ENCODE results near the gene ENOX1.

The ENOX1 gene

DNA sequence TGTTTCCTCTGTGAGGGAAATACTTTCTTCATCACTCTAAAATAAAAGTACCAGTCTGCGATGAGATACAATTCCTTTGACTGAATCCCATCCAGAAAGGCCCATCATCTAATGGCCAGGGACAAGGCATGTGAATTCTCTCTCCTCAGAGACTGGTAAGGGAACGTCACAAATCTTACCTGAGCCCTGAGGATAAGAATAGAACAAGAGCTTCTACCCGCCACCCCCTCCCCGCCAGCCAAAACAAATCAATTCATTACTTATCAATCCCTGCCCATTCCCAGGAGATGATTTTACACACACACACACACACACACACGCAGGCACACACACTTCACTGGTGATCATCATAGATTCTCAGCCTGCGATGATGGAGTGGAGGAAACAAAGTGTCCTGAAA, 564.7 kb downstream of the ENOX1 start:
- TF ChIP-seq, protein P1, sequence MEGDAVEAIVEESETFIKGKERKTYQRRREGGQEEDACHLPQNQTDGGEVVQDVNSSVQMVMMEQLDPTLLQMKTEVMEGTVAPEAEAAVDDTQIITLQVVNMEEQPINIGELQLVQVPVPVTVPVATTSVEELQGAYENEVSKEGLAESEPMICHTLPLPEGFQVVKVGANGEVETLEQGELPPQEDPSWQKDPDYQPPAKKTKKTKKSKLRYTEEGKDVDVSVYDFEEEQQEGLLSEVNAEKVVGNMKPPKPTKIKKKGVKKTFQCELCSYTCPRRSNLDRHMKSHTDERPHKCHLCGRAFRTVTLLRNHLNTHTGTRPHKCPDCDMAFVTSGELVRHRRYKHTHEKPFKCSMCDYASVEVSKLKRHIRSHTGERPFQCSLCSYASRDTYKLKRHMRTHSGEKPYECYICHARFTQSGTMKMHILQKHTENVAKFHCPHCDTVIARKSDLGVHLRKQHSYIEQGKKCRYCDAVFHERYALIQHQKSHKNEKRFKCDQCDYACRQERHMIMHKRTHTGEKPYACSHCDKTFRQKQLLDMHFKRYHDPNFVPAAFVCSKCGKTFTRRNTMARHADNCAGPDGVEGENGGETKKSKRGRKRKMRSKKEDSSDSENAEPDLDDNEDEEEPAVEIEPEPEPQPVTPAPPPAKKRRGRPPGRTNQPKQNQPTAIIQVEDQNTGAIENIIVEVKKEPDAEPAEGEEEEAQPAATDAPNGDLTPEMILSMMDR (IDR thresholded peaks at IDR 0.05), result no peak

DNA sequence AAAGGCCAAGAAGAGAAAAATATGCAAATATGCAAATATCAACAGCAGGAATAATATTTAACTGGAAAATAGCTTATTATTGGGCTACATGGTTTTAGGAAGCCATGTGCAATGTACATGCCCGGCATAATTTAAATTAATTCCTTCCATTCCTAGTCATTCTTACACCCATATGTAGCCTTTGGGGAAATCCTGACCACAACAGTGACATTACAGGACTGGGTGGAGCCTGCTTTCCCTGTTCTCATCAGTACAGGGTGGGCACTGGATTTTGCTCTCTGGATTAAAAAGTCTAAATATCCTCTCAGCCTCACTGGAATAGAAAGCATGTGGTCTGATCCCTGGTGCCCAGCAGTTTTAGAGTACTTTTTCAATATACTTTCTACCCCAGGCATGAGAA, 565.2 kb downstream of the ENOX1 start:
- TF ChIP-seq, protein P1 (IDR thresholded peaks at IDR 0.05), result no peak

DNA sequence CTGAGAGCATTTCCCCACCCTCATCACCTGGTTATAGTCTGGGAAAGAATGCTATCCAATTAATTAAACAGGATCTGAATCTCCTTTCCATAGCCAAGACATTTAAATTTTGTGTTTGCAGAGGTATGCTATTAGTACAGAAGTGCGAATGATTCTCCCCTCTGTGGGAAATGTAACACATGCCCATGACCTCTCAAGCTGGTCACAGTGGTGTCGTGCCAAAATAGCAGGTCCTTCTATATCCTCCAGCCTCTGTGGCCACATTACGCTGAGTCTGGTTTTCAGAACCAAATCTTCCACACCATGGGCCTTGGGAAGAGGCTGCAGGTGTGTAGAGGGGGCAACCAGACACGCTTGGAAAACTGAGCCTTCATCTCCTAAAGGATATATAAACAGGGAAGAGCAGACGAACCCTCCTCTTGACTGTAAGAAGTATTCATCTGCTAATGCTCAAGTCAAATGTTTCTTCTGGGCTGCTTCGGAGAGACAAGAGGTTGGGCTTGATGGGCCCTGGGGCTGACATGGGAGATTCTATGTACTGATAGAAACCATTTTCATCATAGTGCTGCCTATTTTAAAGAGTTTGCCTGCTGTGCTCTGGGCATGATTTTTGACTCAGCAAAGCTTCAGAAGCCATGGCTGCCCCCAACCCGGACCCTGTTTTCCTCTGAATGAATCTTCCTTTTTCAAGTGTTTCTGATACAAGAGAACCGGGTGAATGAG, 565.7 kb downstream of the ENOX1 start:
- TF ChIP-seq, protein P1 (IDR thresholded peaks at IDR 0.05), result no peak

DNA sequence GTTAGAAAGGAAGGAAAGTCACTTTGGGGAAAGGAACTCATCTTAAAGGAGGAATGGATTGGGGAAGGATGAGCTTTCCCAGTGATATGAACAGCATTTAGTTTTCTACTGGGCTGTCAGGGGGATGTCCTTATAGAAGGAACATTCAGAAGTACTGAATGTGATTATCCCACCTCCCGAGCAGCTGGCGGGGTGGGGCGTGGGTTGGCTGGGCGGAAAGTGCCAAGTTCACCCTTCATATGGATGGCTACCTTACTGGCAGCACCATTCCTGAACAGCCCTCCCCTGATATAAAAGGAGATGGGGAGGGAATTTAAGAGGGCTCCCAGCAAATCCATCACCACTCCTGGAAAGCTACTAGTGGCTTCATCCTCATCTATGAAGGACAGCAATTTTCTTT, 572.6 kb downstream of the ENOX1 start:
- TF ChIP-seq, protein P1 (IDR thresholded peaks at IDR 0.05), result no peak

DNA sequence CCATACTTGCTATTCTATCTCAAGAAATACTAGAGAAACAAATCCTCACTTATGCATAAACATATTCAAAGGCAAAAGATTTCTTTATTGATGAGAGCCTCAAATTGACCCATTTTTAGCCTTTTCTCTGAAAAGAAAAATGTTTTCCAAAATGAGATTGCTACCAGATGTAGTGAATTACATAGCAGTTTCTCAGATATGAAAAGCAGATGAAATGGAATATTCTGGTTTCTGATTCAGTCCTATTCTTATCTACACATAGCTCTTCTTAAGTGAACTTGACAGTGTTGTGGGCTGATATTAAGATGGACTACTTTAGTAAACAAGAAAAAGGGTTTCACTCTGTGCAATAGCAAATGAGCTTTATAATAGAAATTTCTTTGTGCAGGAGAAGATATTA, 579.9 kb downstream of the ENOX1 start:
- TF ChIP-seq, protein P1 (IDR thresholded peaks at IDR 0.05), result no peak

DNA sequence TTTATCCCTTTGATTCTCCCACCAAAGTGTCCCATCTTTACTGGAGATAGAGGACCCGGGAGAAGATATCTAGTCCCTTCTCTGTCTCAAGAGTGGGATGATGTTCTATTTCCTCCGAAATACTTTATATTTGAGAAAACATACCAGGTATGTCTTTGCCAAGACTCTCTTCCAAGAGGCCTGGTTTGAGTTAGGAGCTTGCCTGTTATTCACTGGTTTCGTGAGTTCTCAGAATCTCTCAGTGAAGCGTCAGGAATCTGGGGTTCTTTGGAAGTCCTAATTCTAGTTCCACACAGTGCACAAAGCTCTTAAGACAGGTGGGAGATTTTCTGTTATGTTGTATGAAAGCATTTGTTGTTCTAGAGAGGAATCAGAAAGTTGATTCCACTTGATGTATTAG, 581.4 kb downstream of the ENOX1 start:
- TF ChIP-seq, protein P1 (IDR thresholded peaks at IDR 0.05), result no peak

DNA sequence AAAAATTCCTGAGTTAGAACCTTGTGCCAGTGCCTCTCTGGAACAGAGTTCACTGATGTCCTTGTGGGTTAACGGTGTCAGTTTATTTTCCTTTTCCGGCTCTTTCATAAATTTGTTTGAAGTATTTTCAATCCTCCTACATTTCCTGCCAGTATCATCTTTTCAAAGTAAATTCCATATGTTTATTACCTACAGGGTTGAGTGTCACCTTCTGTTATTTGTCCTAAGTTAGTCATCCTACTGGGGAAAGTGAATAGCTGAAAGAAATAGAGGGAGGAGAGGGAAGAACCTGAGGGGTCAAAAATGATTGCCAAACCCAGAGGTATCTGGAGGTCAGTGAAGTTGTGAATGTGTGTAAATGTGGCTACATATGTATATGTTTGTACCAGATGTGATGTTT, 582.2 kb downstream of the ENOX1 start:
- TF ChIP-seq, protein P1 (IDR thresholded peaks at IDR 0.05), result no peak

DNA sequence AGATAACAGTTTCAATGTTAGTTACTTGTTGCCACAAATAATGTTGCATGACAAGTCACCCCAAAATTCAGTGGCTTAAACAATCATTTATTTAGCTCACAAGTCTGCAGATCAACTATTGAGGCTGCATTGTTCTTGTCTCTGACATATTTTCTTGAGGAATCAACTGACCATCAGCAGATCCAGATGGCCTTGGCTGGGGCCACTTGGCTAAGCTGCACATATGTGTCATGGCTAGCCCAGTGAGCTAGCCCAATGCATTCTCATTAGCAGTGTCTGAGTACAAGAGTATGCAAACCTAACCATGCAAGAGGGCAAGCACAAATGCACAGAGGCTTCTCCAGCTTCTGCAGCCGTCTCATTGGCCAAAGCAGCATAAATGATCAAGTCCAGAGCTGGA, 583.0 kb downstream of the ENOX1 start:
- TF ChIP-seq, protein P1 (IDR thresholded peaks at IDR 0.05), result no peak

Data from LNCAP (cell line).